OCI-LY7 (cell line): ENCODE results near the gene FOXF1.

ENCODE experiments used
- CTCF ChIP-seq: fragments of 200-600 bp; sonication (generic); conservative IDR thresholded peaks from 2 replicates; pipeline ENCODE4 v1.5.1; 2014; ENCODE audit warnings: mild to moderate bottlenecking, antibody characterized with exemption, low read length, moderate library complexity, mixed read lengths
- EZH2phosphoT487 ChIP-seq: fragments of 200-600 bp; sonication (generic); IDR thresholded peaks from 2 replicates; pipeline ENCODE4 v1.6.1; 2018; ENCODE audit warnings: low read depth, borderline replicate concordance, mild to moderate bottlenecking, mixed run types, antibody characterized with exemption, low read length, moderate library complexity, mixed read lengths

DNA sequence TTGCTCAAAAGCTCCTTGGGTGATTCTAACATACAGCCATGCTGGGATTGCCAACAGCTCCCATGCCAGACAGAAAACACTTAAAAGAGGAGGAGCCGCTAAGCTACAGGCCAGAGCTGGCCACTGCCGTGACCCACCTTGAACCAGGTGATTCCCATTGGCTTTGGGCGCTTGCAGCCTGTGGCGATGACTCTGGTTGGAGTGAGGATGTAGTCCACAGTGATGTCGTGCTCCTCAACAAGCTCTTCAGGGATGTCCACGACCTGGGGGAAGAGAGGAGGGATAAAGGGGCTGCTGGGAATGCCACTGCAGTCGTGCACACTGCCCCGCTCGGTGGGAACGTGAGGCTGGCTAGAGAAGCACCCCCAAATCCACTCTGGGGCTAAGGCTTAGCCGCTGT, 31.2 kb downstream of the FOXF1 start:
- no peak for TF ChIP-seq CTCF
- no peak for TF ChIP-seq EZH2phosphoT487
